GM12873 (cell line): ENCODE measurements around the gene SIGLEC7.

ENCODE experiments used
- CTCF ChIP-seq: IDR thresholded peaks from 2 replicates; pipeline ENCODE4 v1.5.1; 2012; ENCODE audit warnings: low read depth, mild to moderate bottlenecking, moderate library complexity, low read length, control low read depth; ENCODE audit not compliant: insufficient read depth; ENCODE audit errors: missing control alignments

Gene SIGLEC7

GRCh38 chr19:51179256-51179655 is 37.2 kb downstream of the SIGLEC7 start:
- no peak for TF ChIP-seq CTCF

GRCh38 chr19:51181377-51181912 is 39.3 kb downstream of the SIGLEC7 start:
- TF ChIP-seq CTCF, result no peak

- no peak for TF ChIP-seq CTCF
Measured at GRCh38 chr19:51181913-51182419, 39.9 kb downstream of the SIGLEC7 start.

GRCh38 chr19:51183629-51184028 is 41.5 kb downstream of the SIGLEC7 start:
- TF ChIP-seq CTCF, result no peak

GRCh38 chr19:51185069-51185867 is 43.2 kb downstream of the SIGLEC7 start:
- TF ChIP-seq CTCF, result no peak

- no peak for TF ChIP-seq CTCF
Measured at GRCh38 chr19:51185868-51186215, 43.7 kb downstream of the SIGLEC7 start.

- no peak for TF ChIP-seq CTCF
Measured at GRCh38 chr19:51186323-51186722, 44.2 kb downstream of the SIGLEC7 start.
